Kidney (tissue), 14 donors: ENCODE measurements around the gene TFRC. TPM values are rescaled to one million over a fixed set of nuclear protein-coding genes. Genes with fewer than 3 reads are reported as not detected.

Experiments used
- DNase-seq, 5 donors: peaks; one replicate each; pipeline ENCODE4 v3.0.0-alpha.2; 2013 to 2020
- FAIRE-seq: peaks from 2 replicates; lab custom pipeline; 2012; peaks lifted over from hg19 to GRCh38; lab: Jason Lieb, UNC
- H3K27ac ChIP-seq, 2 donors: one replicate each; pipeline ENCODE4 v1.7.0; 2013; ENCODE audit warnings: low read depth in 2 of 2, low read length in 2 of 2, inconsistent platforms in 1 of 2
- H3K27me3 ChIP-seq: one replicate; pipeline ENCODE4 v1.7.1; 2013; ENCODE audit warnings: low read length, inconsistent platforms; ENCODE audit not compliant: control insufficient read depth, insufficient read depth
- H3K36me3 ChIP-seq, 3 donors: one replicate each; pipeline versions ENCODE4 v1.7.0 to v1.7.1; 2013; ENCODE audit warnings: low read length in 3 of 3, control low read depth in 1 of 3, inconsistent platforms in 1 of 3; ENCODE audit not compliant: insufficient read depth in 3 of 3, control insufficient read depth in 2 of 3
- H3K4me1 ChIP-seq, 3 donors: one replicate each; pipeline versions ENCODE4 v1.7.0 to v1.7.1; 2013; ENCODE audit warnings: low read length in 3 of 3, inconsistent platforms in 1 of 3, low read depth in 1 of 3; ENCODE audit not compliant: control insufficient read depth in 2 of 3, insufficient read depth in 2 of 3
- H3K4me3 ChIP-seq, 3 donors: one replicate each; pipeline versions ENCODE4 v1.7.0 to v1.8.1; 2013; ENCODE audit warnings: low read length in 3 of 3, control low read depth in 1 of 3, inconsistent platforms in 1 of 3
- H3K9ac ChIP-seq, 3 donors: one replicate each; pipeline versions ENCODE4 v1.7.0 to v1.7.1; 2013; ENCODE audit warnings: low read length in 3 of 3, control low read depth in 1 of 3, inconsistent platforms in 1 of 3
- H3K9me3 ChIP-seq, 3 donors: one replicate each; pipeline versions ENCODE4 v1.7.0 to v1.7.1; 2013; ENCODE audit warnings: low read length in 3 of 3, control low read depth in 1 of 3, inconsistent platforms in 1 of 3; ENCODE audit not compliant: control insufficient read depth in 2 of 3, insufficient read depth in 1 of 3
- CTCF ChIP-seq: IDR thresholded peaks from 3 replicates; pipeline ENCODE4 v1.5.1; 2012; ENCODE audit warnings: mild to moderate bottlenecking, moderate library complexity, borderline replicate concordance; ENCODE audit not compliant: insufficient read depth; ENCODE audit errors: extremely low read depth
- intact Hi-C: fragments of 100-400 bp; cut with DNase I; formaldehyde crosslinking; loops from one replicate; pipeline ENCODE4 v1.11.1; 2022
- polyA plus RNA-seq: library from polyadenylated mRNA; stranded (reverse); fragments of 350-450 nt; fragmentation: Illumina TruSeq; extraction: RNeasy Lipid Tissue Mini Kit (QIAGEN cat#74804); gene quantifications from one replicate; pipeline ENCODE4 v1.2.3, GENCODE V29; 2014; ENCODE audit warnings: low read depth, low replicate concordance; ENCODE audit not compliant: insufficient read depth
- total RNA-seq: library from RNA; stranded (reverse); fragmentation: NEBNext Ultra II Directional; extraction: Animal tissue kit (Norgen Biotek cat#: 25700); gene quantifications from one replicate; pipeline ENCODE4 v1.2.1, GENCODE V29; 2021
- donor health status: control.
- donor health status: control.
- donor health status: control.
- donor health status: control.
- donor health status: control.
- donor health status: DM: yes; HTN: yes; CAD: no.
- donor health status: Normal renal cell carcinoma (clear cell type).

TFRC gene
- total and polyA plus RNA-seq, 2 donors from 2014 or later = 23.7 to 61.1 TPM

- H3K9me3 ChIP-seq = no peaks in the 10 kb centered on the region
- H3K4me3 ChIP-seq = no peak overlapping the region
- FAIRE-seq = no peak
- H3K9ac ChIP-seq = no peak overlapping the region
- peaks cover 0 to 35% (median 27%) of the 10 kb centered on the region in 3 donors for H3K36me3 ChIP-seq
- H3K4me1 ChIP-seq = no peaks in the 10 kb centered on the region
- intact Hi-C loops = no loop called here
- no peak for TF ChIP-seq CTCF
- H3K27me3 ChIP-seq = no peaks in the 10 kb centered on the region
- DNase-seq = no peak
- H3K27ac ChIP-seq = no peak overlapping the region
These were observed 32.8 kb downstream of the TFRC start for GRCh38 chr3:196048922-196049598.

- H3K4me1 ChIP-seq = no peaks in the 10 kb centered on the region
- DNase-seq (no peak), FAIRE-seq (no peak)
- no peak for TF ChIP-seq CTCF
- intact Hi-C loops = no loop called here
- H3K4me3 ChIP-seq = no peak overlapping the region
- no peak overlapping the region for H3K9ac ChIP-seq
- no peaks in the 10 kb centered on the region for H3K27me3 ChIP-seq
- H3K9me3 ChIP-seq = no peaks in the 10 kb centered on the region
- peaks cover 0 to 27% (median 21%) of the 10 kb centered on the region in 3 donors for H3K36me3 ChIP-seq
- no peak overlapping the region for H3K27ac ChIP-seq
These were observed 34.4 kb downstream of the TFRC start for GRCh38 chr3:196047391-196048030.

DNA sequence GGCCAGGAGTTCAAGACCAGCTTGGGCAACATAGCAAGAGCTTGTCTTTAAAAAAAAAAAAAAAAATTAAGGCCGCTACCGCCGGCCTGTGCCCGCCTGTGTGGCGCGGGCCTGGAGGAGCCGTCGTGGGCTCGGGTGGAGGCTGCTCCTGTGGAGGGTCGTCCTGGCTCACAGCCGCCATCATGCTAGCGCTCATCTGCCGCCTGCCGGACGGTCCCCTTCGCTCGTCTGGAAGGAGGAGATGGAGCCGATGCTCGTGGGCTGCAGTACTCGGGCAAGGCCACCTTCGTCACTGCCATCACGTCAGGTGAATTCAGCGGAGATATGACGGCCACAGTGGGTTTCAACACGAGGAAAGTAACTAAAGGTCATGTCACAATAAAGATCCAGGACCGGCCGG is 37.4 kb downstream of the TFRC start:
- Histone ChIP-seq H3K4me1 (no peaks in the 10 kb centered on the region), H3K27me3 (no peaks in the 10 kb centered on the region), H3K9me3 (no peaks in the 10 kb centered on the region), H3K4me3 (no peak overlapping the region), H3K27ac (no peak overlapping the region), H3K36me3 (peaks cover 0 to 8% (median 2%) of the 10 kb centered on the region in 3 donors), H3K9ac (no peak overlapping the region)
- no peak for TF ChIP-seq CTCF
- intact Hi-C loops = no loop called here
- no peak for FAIRE-seq
- no peak for DNase-seq
